AG04450 (cell line): ENCODE results near the gene EHBP1. TPM values are rescaled to one million over a fixed set of nuclear protein-coding genes. Genes with fewer than 3 reads are reported as not detected.
"Not testable (repeated sequence)": the region's sequence is repeated elsewhere in the genome, so short reads cannot be mapped to it uniquely, and the experiment has no call there.

Source experiments
- CTCF ChIA-PET: fragments of 300-600, 350-600 bp; formaldehyde crosslinking; extraction: SDS; loops from one replicate; lab custom pipeline; 2022; ENCODE audit warnings: antibody characterized with exemption, inconsistent platforms; lab: Charles Lee
- POLR2A ChIA-PET: fragments of 350-600 bp; formaldehyde crosslinking; extraction: SDS; loops from one replicate; lab custom pipeline; 2021; ENCODE audit warnings: antibody characterized with exemption, inconsistent platforms; lab: Yijun Ruan, JAX
- DNase-seq: peaks from one replicate; pipeline ENCODE4 v3.0.0-alpha.2; 2011; ENCODE audit warnings: low read depth, low spot score
- H3K27ac ChIP-seq: one replicate; pipeline ENCODE4 v1.5.1; 2012; ENCODE audit warnings: low read depth, low read length, control low read depth
- H3K27me3 ChIP-seq: one replicate; pipeline ENCODE4 v1.6.0; 2012; ENCODE audit warnings: low read length; ENCODE audit not compliant: control insufficient read depth, insufficient read depth
- H3K4me3 ChIP-seq: 2 replicates; pipeline ENCODE4 v1.5.1; 2011; ENCODE audit warnings: mild to moderate bottlenecking, low read depth, low read length, control low read depth
- H3K9me3 ChIP-seq: 2 replicates; pipeline ENCODE4 v1.5.1; 2012; ENCODE audit warnings: low read length; ENCODE audit not compliant: control insufficient read depth, insufficient read depth
- CTCF ChIP-seq: IDR thresholded peaks from 2 replicates; pipeline ENCODE4 v1.5.1; 2011; ENCODE audit warnings: low read depth, low read length, control low read depth, inconsistent platforms
- polyA plus RNA-seq: library from polyadenylated mRNA; depleted of rRNA; stranded (reverse); fragments of >200 nt; gene quantifications from 2 replicates; pipeline ENCODE4 v1.2.3, GENCODE V29; 2011

EHBP1 gene
- polyA plus RNA-seq, 1 experiment: 68.6 TPM

- no peaks in the 10 kb centered on the region for H3K27me3 ChIP-seq
- CTCF ChIA-PET: interaction anchor here (0.6 kb wide), 1 partner anchor 47 kb away, joined by 3 read pairs; no protein-coding TSS in a partner anchor
- POLR2A ChIA-PET: no interaction called here
- TF ChIP-seq CTCF: no peak
- H3K27ac ChIP-seq: no peak overlapping the region
- no peaks in the 10 kb centered on the region for H3K9me3 ChIP-seq
- H3K4me3 ChIP-seq: no peak overlapping the region
- DNase-seq: no peak
Measured at GRCh38 chr2:62743506-62743905, 38.0 kb downstream of the EHBP1 start.

GRCh38 chr2:62744603-62745002 is 39.1 kb downstream of the EHBP1 start:
- H3K27ac ChIP-seq: no peak overlapping the region
- POLR2A ChIA-PET: no interaction called here
- CTCF ChIA-PET: no interaction called here

GRCh38 chr2:62745891-62746481 is 40.5 kb downstream of the EHBP1 start:
- TF ChIP-seq CTCF: no peak
- ChIA-PET CTCF (interaction anchor here (0.8 kb wide), 1 partner anchor 26 kb away, joined by 4 read pairs; no protein-coding TSS in a partner anchor), POLR2A (no interaction called here)
- Histone ChIP-seq H3K27me3 (no peaks in the 10 kb centered on the region), H3K4me3 (no peak overlapping the region), H3K9me3 (no peaks in the 10 kb centered on the region), H3K27ac (no peak overlapping the region)
- DNase-seq: no peak

More at GRCh38 chr2:62744603-62745002, 39.1 kb downstream of the EHBP1 start:
- no peak overlapping the region for H3K4me3 ChIP-seq
- no peak for TF ChIP-seq CTCF
- no peaks in the 10 kb centered on the region for H3K9me3 ChIP-seq
- no peak for DNase-seq
- H3K27me3 ChIP-seq: no peaks in the 10 kb centered on the region

- H3K27ac ChIP-seq: no peak overlapping the region
- H3K27me3 ChIP-seq: no peaks in the 10 kb centered on the region
- H3K4me3 ChIP-seq: no peak overlapping the region
- no peak for DNase-seq
- no peaks in the 10 kb centered on the region for H3K9me3 ChIP-seq
- ChIA-PET CTCF (no interaction called here), POLR2A (no interaction called here)
- no peak for TF ChIP-seq CTCF
Measured at GRCh38 chr2:62747169-62747568, 41.7 kb downstream of the EHBP1 start.

- Histone ChIP-seq H3K27ac (no peak overlapping the region), H3K4me3 (no peak overlapping the region), H3K27me3 (no peaks in the 10 kb centered on the region), H3K9me3 (no peaks in the 10 kb centered on the region)
- ChIA-PET POLR2A (no interaction called here), CTCF (no interaction called here)
- no peak for DNase-seq
- no peak for TF ChIP-seq CTCF
Measured at GRCh38 chr2:62747876-62748275, 42.4 kb downstream of the EHBP1 start.

GRCh38 chr2:62749111-62749510 is 43.6 kb downstream of the EHBP1 start:
- CTCF ChIA-PET, H3K9me3 ChIP-seq, POLR2A ChIA-PET, H3K4me3 ChIP-seq, H3K27me3 ChIP-seq, DNase-seq, H3K27ac ChIP-seq: not testable (repeated sequence)
